Pancreas (tissue), 10 donors: ENCODE measurements around the gene DSTN. TPM values are rescaled to one million over a fixed set of nuclear protein-coding genes. Genes with fewer than 3 reads are reported as not detected.

ENCODE experiments used
- ATAC-seq, 4 donors: fragments of 200-7000 bp; cut with Tn5 transposase; one replicate each; pipeline versions ENCODE4 v1.8.0 to v1.9.1; 2020; ENCODE audit warnings: mild to moderate bottlenecking in 4 of 4, moderate library complexity in 4 of 4
- DNase-seq, 6 donors: peaks; one replicate each; pipeline ENCODE4 v3.0.0-alpha.2; 2020
- FAIRE-seq: peaks from 2 replicates; lab custom pipeline; 2012; peaks lifted over from hg19 to GRCh38; lab: Jason Lieb, UNC
- H3K27ac ChIP-seq, 4 donors: fragments of 200-600 bp; sonication (generic); 1 replicate in 3 of 4; 2 replicates in 1 of 4; pipeline versions ENCODE4 v1.5.0 to v1.8.0; 2020
- H3K27me3 ChIP-seq, 4 donors: fragments of 200-600 bp; one replicate each; pipeline ENCODE4 v1.8.0; 2021
- H3K36me3 ChIP-seq, 3 donors: fragments of 200-600 bp; sonication (generic) in 1 of 3; one replicate each; pipeline versions ENCODE4 v1.5.0 to v1.8.0; 2020 to 2021
- H3K4me1 ChIP-seq, 3 donors: fragments of 200-600 bp; one replicate each; pipeline ENCODE4 v1.8.0; 2021
- H3K4me3 ChIP-seq, 4 donors: fragments of 200-600 bp; sonication (generic) in 2 of 4; one replicate each; pipeline versions ENCODE4 v1.5.0 to v1.8.0; 2020 to 2021
- H3K9me3 ChIP-seq, 4 donors: fragments of 200-600 bp; one replicate each; pipeline ENCODE4 v1.8.0; 2021
- CTCF ChIP-seq, 4 donors: fragments of 200-600 bp; sonication (generic) in 3 of 4; IDR thresholded peaks; one replicate each; pipeline versions ENCODE4 v1.5.0 to v1.8.0; 2021; ENCODE audit warnings: antibody characterized with exemption in 4 of 4
- WGBS, 2 donors: extraction: QIAGEN DNeasy Blood & Tissue Kit; methylation state at CpG; one replicate each; pipeline ENCODE4 v1.1.7; 2013; 5-methylcytosine and 5-hydroxymethylcytosine counted together
- intact Hi-C, 3 donors: fragments of 100-400 bp; cut with DNase I; formaldehyde crosslinking; loops; one replicate each; pipeline versions ENCODE4 v1.11.1 to v1.14.2; 2022
- polyA plus RNA-seq, 2 donors: library from polyadenylated mRNA; stranded (reverse); fragments of 200-250 nt; gene quantifications; one replicate each; pipeline ENCODE4 v1.2.3, GENCODE V29; 2013
- total RNA-seq, 6 donors: library from RNA; stranded (reverse); fragmentation: NEBNext Ultra II Directional in 4 of 6; extraction: Animal tissue kit (Norgen Biotek cat#: 25700) in 4 of 6; gene quantifications; one replicate each; pipeline versions ENCODE4 v1.2.1 to v1.2.4, GENCODE V29; 2021 to 2023
- donor health status: healthy with polysubstance abuse.
- donor health status: DM: no; HTN: no; CAD: no; lungs with moderate emphysema.
- donor health status: DM: no; HTN: no; CAD: no.
- donor health status: control.
- donor health status: control.
- donor health status: Bipolar disorder and iron deficiency.
- donor health status: DM: yes; HTN: yes; CAD: no.
- donor health status: DM: no; HTN: no; CAD: no.
- donor health status: DM: no; HTN: no; CAD: no.
- donor health status: DM: yes; HTN: yes; CAD: no.

Gene DSTN
- total RNA-seq (100 to 1,000 TPM; 172 to 192 (median 182) TPM), polyA plus RNA-seq (100 to 1,000 TPM; 138 to 242 TPM)

- peak; percentile 82 to 91 (median 87) for ATAC-seq
These were observed at the start of gene DSTN for GRCh38 chr20:17569616-17570346. Gene DSTN (plus strand): TSS chr20:17570075. CDS start chr20:17570209, 134 bp downstream.

GRCh38 chr20:17520583-17520982 lies 49.3 kb upstream of the DSTN start:
- H3K9me3 ChIP-seq: no peaks in the 10 kb centered on the region
- TF ChIP-seq CTCF (IDR thresholded peaks at IDR 0.05): no peak
- no peak for FAIRE-seq
- WGBS, 2 donors: 70 to 78% methylated on average over 3 of the region's 3 CpGs
- H3K27ac ChIP-seq: no peak overlapping the region
- H3K4me1 ChIP-seq: no peaks in the 10 kb centered on the region
- H3K36me3 ChIP-seq: no peaks in the 10 kb centered on the region
- no peak for ATAC-seq
- no peak for DNase-seq
- intact Hi-C loops: no loop called here
- no peaks in the 10 kb centered on the region for H3K27me3 ChIP-seq
- H3K4me3 ChIP-seq: no peak overlapping the region

More at GRCh38 chr20:17569616-17570346, at the start of gene DSTN:
- H3K4me3 ChIP-seq: peak within 1 kb of the TSS; percentile 73 to 100 (median 96)
- no peak for TF ChIP-seq CTCF (IDR thresholded peaks at IDR 0.05)
- peak; percentile 91 to 97 (median 96) for DNase-seq
- intact Hi-C loops: no loop called here
- WGBS, 2 donors: 1% methylated on average over 56 to 70 of the region's 70 CpGs
- H3K36me3 ChIP-seq: no peaks in the 10 kb centered on the region
- no peaks in the 10 kb centered on the region for H3K27me3 ChIP-seq
- H3K9me3 ChIP-seq: no peaks in the 10 kb centered on the region
- H3K4me1 ChIP-seq: peaks cover 15 to 27% (median 25%) of the 10 kb centered on the region in 3 donors
- peak within 1 kb of the TSS; percentile 96 to 100 (median 100) for H3K27ac ChIP-seq
- FAIRE-seq: no peak

- Histone ChIP-seq H3K9me3 (no peaks in the 10 kb centered on the region), H3K36me3 (no peaks in the 10 kb centered on the region), H3K27me3 (no peaks in the 10 kb centered on the region), H3K4me1 (no peaks in the 10 kb centered on the region), H3K4me3 (no peak overlapping the region), H3K27ac (no peak overlapping the region)
- WGBS, 2 donors: 73 to 84% methylated on average over 3 of the region's 3 CpGs
- TF ChIP-seq CTCF (IDR thresholded peaks at IDR 0.05): no peak
- no peak for DNase-seq
- intact Hi-C loops: no loop called here
- no peak for FAIRE-seq
- ATAC-seq: no peak
These were observed 47.3 kb upstream of the DSTN start for GRCh38 chr20:17522528-17522927.

GRCh38 chr20:17523326-17523725 lies 46.5 kb upstream of the DSTN start:
- Histone ChIP-seq H3K27me3 (no peaks in the 10 kb centered on the region), H3K4me3 (no peak overlapping the region), H3K4me1 (no peaks in the 10 kb centered on the region), H3K36me3 (no peaks in the 10 kb centered on the region), H3K27ac (no peak overlapping the region), H3K9me3 (no peaks in the 10 kb centered on the region)
- FAIRE-seq (no peak), DNase-seq (no peak), ATAC-seq (no peak)
- 68 to 90% methylated on average over 5 of the region's 5 CpGs for WGBS, 2 donors
- intact Hi-C loops: no loop called here
- no peak for TF ChIP-seq CTCF (IDR thresholded peaks at IDR 0.05)

GRCh38 chr20:17524560-17524959 lies 45.3 kb upstream of the DSTN start:
- Histone ChIP-seq H3K27me3 (no peaks in the 10 kb centered on the region), H3K27ac (no peak overlapping the region), H3K4me3 (no peak overlapping the region), H3K36me3 (no peaks in the 10 kb centered on the region), H3K4me1 (no peaks in the 10 kb centered on the region), H3K9me3 (no peaks in the 10 kb centered on the region)
- no peak for FAIRE-seq
- 83 to 85% methylated on average over 8 of the region's 8 CpGs for WGBS, 2 donors
- intact Hi-C loops: no loop called here
- no peak for TF ChIP-seq CTCF (IDR thresholded peaks at IDR 0.05)
- no peak for ATAC-seq
- no peak for DNase-seq
